Neural progenitor cell (in vitro differentiated cells): ENCODE results near the gene SIGLEC5. TPM values are rescaled to one million over a fixed set of nuclear protein-coding genes. Genes with fewer than 3 reads are reported as not detected.

ENCODE experiments used
- DNase-seq: peaks from one replicate; pipeline ENCODE4 v3.0.0-alpha.2; 2016; ENCODE audit warnings: low spot score
- H2AFZ ChIP-seq: fragments of 200-600 bp; sonication (generic); replicated peaks from 2 replicates; pipeline ENCODE4 v1.6.1; 2016; ENCODE audit warnings: antibody characterized with exemption
- H3F3A ChIP-seq: fragments of 200-600 bp; sonication (generic); 2 replicates; pipeline ENCODE4 v1.6.1; 2016; ENCODE audit warnings: antibody characterized with exemption, low read depth
- H3K27ac ChIP-seq: fragments of 200-600 bp; sonication (generic); 2 replicates; pipeline ENCODE4 v1.5.1; 2016; ENCODE audit warnings: mild to moderate bottlenecking
- H3K27me3 ChIP-seq: fragments of 200-600 bp; sonication (generic); 2 replicates; pipeline ENCODE4 v1.6.1; 2016; ENCODE audit warnings: mild to moderate bottlenecking, moderate library complexity
- H3K36me3 ChIP-seq: fragments of 200-600 bp; sonication (generic); 2 replicates; pipeline ENCODE4 v1.5.1; 2016
- H3K4me1 ChIP-seq: fragments of 200-600 bp; sonication (generic); 2 replicates; pipeline ENCODE4 v1.6.1; 2016; ENCODE audit warnings: mixed run types
- H3K4me2 ChIP-seq: fragments of 200-600 bp; sonication (generic); 2 replicates; pipeline ENCODE4 v1.6.1; 2016
- H3K4me3 ChIP-seq: fragments of 200-600 bp; sonication (generic); 2 replicates; pipeline ENCODE4 v1.5.1; 2016
- H3K79me2 ChIP-seq: fragments of 200-600 bp; sonication (generic); 2 replicates; pipeline ENCODE4 v1.6.1; 2016; ENCODE audit warnings: low read depth
- H3K9ac ChIP-seq: fragments of 200-600 bp; sonication (generic); 2 replicates; pipeline ENCODE4 v1.6.1; 2016
- H3K9me3 ChIP-seq: fragments of 200-600 bp; sonication (generic); 2 replicates; pipeline ENCODE4 v1.5.1; 2016; ENCODE audit warnings: low read depth
- H4K20me1 ChIP-seq: fragments of 200-600 bp; sonication (generic); 2 replicates; pipeline ENCODE4 v1.6.1; 2016; ENCODE audit warnings: low read depth
- H3K27ac Mint-ChIP-seq: 3 replicates; pipeline ENCODE4 v1.8.0; 2021; ENCODE audit warnings: mixed read lengths
- H3K27me3 Mint-ChIP-seq: 2 replicates; pipeline ENCODE4 v1.8.0; 2022; ENCODE audit warnings: low read depth, mild to moderate bottlenecking, inconsistent platforms, moderate library complexity, mixed read lengths; ENCODE audit not compliant: insufficient read depth
- H3K36me3 Mint-ChIP-seq: 3 replicates; pipeline ENCODE4 v1.8.0; 2021; ENCODE audit warnings: mixed read lengths
- H3K4me1 Mint-ChIP-seq: 3 replicates; pipeline ENCODE4 v1.8.0; 2021; ENCODE audit warnings: mixed read lengths
- H3K4me3 Mint-ChIP-seq: 3 replicates; pipeline ENCODE4 v1.8.0; 2021; ENCODE audit warnings: mild to moderate bottlenecking, moderate library complexity, mixed read lengths
- H3K9me3 Mint-ChIP-seq: 3 replicates; pipeline ENCODE4 v1.8.0; 2020; ENCODE audit warnings: mixed read lengths
- CTCF ChIP-seq: fragments of 200-600 bp; sonication (generic); IDR thresholded peaks from 2 replicates; pipeline ENCODE4 v1.5.1; 2017; ENCODE audit warnings: antibody characterized with exemption, mild to moderate bottlenecking
- EZH2 ChIP-seq: fragments of 200-600 bp; sonication (generic); IDR thresholded peaks from 2 replicates; pipeline ENCODE4 v1.6.1; 2017; ENCODE audit warnings: antibody characterized with exemption, mild to moderate bottlenecking, moderate library complexity
- EZH2phosphoT487 ChIP-seq: fragments of 200-600 bp; sonication (generic); IDR thresholded peaks from 2 replicates; pipeline ENCODE4 v1.6.1; 2017; ENCODE audit warnings: antibody characterized with exemption
- total RNA-seq: library from RNA; depleted of rRNA; stranded (reverse); fragments of >200 nt; gene quantifications from 2 replicates; pipeline ENCODE4 v1.2.3, GENCODE V29; 2015; ENCODE audit warnings: low replicate concordance

Gene SIGLEC5
- total RNA-seq, 1 donor from 2014 or later = not detected

GRCh38 chr19:51576850-51577249 lies 53.4 kb downstream of the SIGLEC5 start:
- H3K36me3 ChIP-seq = no peaks in the 10 kb centered on the region
- no peaks in the 10 kb centered on the region for H3K9me3 Mint-ChIP-seq

GRCh38 chr19:51573331-51573730 lies 56.9 kb downstream of the SIGLEC5 start:
- no peak overlapping the region for H3K27ac ChIP-seq
- peaks cover 11% of the 10 kb centered on the region for H3K79me2 ChIP-seq
- H3F3A ChIP-seq = no peaks in the 10 kb centered on the region
- no peak overlapping the region for H3K4me3 Mint-ChIP-seq
- no peak for DNase-seq
- H3K27ac Mint-ChIP-seq = no peak overlapping the region
- no peak overlapping the region for H2AFZ ChIP-seq
- no peak overlapping the region for H3K9ac ChIP-seq
- H3K27me3 ChIP-seq = peaks cover 10% of the 10 kb centered on the region
- peaks cover 14% of the 10 kb centered on the region for H3K4me1 Mint-ChIP-seq
- no peak overlapping the region for H3K4me2 ChIP-seq
- no peaks in the 10 kb centered on the region for H3K9me3 ChIP-seq
- H3K4me3 ChIP-seq = no peak overlapping the region
- H3K36me3 ChIP-seq = no peaks in the 10 kb centered on the region
- no peak for TF ChIP-seq EZH2
- TF ChIP-seq CTCF = no peak
- H3K9me3 Mint-ChIP-seq = no peaks in the 10 kb centered on the region
- H3K27me3 Mint-ChIP-seq = no peaks in the 10 kb centered on the region
- H3K36me3 Mint-ChIP-seq = peaks cover 6% of the 10 kb centered on the region
- no peaks in the 10 kb centered on the region for H3K4me1 ChIP-seq
- no peaks in the 10 kb centered on the region for H4K20me1 ChIP-seq

More at GRCh38 chr19:51576850-51577249, 53.4 kb downstream of the SIGLEC5 start:
- peaks cover 7% of the 10 kb centered on the region for H3K4me1 Mint-ChIP-seq
- no peaks in the 10 kb centered on the region for H3K27me3 Mint-ChIP-seq
- H3K27ac ChIP-seq = no peak overlapping the region
- no peak overlapping the region for H3K27ac Mint-ChIP-seq
- H3F3A ChIP-seq = no peaks in the 10 kb centered on the region
- no peak for TF ChIP-seq CTCF
- TF ChIP-seq EZH2 = no peak
- TF ChIP-seq EZH2phosphoT487 = no peak
- H3K9me3 ChIP-seq = no peaks in the 10 kb centered on the region
- H3K27me3 ChIP-seq = no peaks in the 10 kb centered on the region
- DNase-seq = no peak
- no peak overlapping the region for H3K9ac ChIP-seq
- H2AFZ ChIP-seq = no peak overlapping the region
- H3K36me3 Mint-ChIP-seq = peaks cover 14% of the 10 kb centered on the region
- H3K79me2 ChIP-seq = peaks cover 5% of the 10 kb centered on the region
- H3K4me3 ChIP-seq = no peak overlapping the region
- H3K4me2 ChIP-seq = no peak overlapping the region
- H3K4me3 Mint-ChIP-seq = no peak overlapping the region
- H4K20me1 ChIP-seq = no peaks in the 10 kb centered on the region
- H3K4me1 ChIP-seq = no peaks in the 10 kb centered on the region

- no peaks in the 10 kb centered on the region for H3K27me3 Mint-ChIP-seq
- peaks cover 11% of the 10 kb centered on the region for H3K79me2 ChIP-seq
- H2AFZ ChIP-seq = no peak overlapping the region
- H3K9me3 Mint-ChIP-seq = no peaks in the 10 kb centered on the region
- H3K4me3 ChIP-seq = no peak overlapping the region
- no peak for DNase-seq
- H3K9me3 ChIP-seq = no peaks in the 10 kb centered on the region
- no peaks in the 10 kb centered on the region for H3K36me3 ChIP-seq
- no peaks in the 10 kb centered on the region for H3F3A ChIP-seq
- no peak overlapping the region for H3K27ac Mint-ChIP-seq
- no peaks in the 10 kb centered on the region for H3K4me1 ChIP-seq
- TF ChIP-seq CTCF = no peak
- no peak overlapping the region for H3K4me3 Mint-ChIP-seq
- no peaks in the 10 kb centered on the region for H4K20me1 ChIP-seq
- H3K4me1 Mint-ChIP-seq = peaks cover 14% of the 10 kb centered on the region
- no peak overlapping the region for H3K4me2 ChIP-seq
- H3K36me3 Mint-ChIP-seq = peaks cover 6% of the 10 kb centered on the region
- no peak overlapping the region for H3K9ac ChIP-seq
- H3K27ac ChIP-seq = no peak overlapping the region
- H3K27me3 ChIP-seq = peaks cover 12% of the 10 kb centered on the region
These were observed 57.3 kb downstream of the SIGLEC5 start for GRCh38 chr19:51572908-51573307.
